ENCODE measurements around the gene LY6G5C.
"Not testable (repeated sequence)": the region's sequence is repeated elsewhere in the genome, so short reads cannot be mapped to it uniquely, and the experiment has no call there.

Gene LY6G5C

GRCh38 chr6:31715022-31715958, 34.4 kb upstream of the LY6G5C start, which contains the start of gene LY6G6D:
LY6G6D (plus strand) TSS chr6:31715348; CDS start chr6:31715356, 8 bp downstream.
- DNase-seq (ENCODE audit: low read depth) = no peak

- DNase-seq (ENCODE audit: low read depth) = no peak
Observed at GRCh38 chr6:31713991-31714684, 33.3 kb upstream of the LY6G5C start.

GRCh38 chr6:31713465-31713864, 32.6 kb upstream of the LY6G5C start:
- DNase-seq (ENCODE audit: low read depth) = no peak

DNA sequence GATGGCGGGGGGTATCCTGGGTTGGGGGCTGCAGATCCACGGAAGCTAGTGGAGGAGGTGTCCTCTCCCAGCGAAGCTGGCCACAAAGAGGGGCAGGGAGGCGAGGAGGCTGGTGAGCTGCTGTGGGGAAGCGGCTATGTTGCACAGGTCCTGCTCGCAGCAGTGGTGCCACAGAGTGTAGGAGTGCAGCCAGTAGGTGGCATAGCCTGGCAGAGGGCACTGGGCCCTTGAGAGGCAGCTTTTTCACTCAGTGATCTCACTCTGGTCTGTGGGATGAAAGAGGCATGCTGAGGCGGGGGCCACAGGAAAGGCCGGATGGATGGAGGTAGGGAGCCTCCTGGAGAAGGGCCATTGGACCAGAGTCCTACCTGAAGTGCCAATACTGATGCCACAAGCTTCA, 31.4 kb upstream of the LY6G5C start:
- no peak for DNase-seq (ENCODE audit: low read depth)

GRCh38 chr6:31711233-31711632, 30.4 kb upstream of the LY6G5C start:
- no peak for DNase-seq (ENCODE audit: low read depth)

GRCh38 chr6:31710523-31711219, 29.8 kb upstream of the LY6G5C start:
- DNase-seq (ENCODE audit: low read depth) = no peak

- DNase-seq (ENCODE audit: low read depth) = not testable (repeated sequence)
Observed at GRCh38 chr6:31709157-31709556, 28.3 kb upstream of the LY6G5C start.

DNA sequence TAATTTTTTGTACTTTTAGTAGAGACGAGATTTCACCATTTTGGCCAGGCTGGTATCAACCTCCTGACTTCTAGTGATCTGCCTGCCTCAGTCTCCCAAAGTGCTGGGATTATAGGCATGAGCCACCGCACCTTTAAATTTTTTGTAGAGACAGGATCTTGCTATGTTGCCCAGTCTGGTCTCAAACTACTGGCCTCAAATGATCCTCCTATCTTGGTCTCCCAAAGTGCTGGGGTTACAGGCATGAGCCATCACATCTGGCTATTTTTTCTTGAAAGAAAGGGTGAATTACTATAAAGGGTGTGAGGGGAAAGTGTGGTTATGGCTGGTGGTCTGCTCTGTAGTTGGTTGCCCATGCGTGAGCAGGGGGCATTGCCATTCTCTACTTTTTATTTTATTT, 27.4 kb upstream of the LY6G5C start:
- DNase-seq (ENCODE audit: low read depth) = no peak

- no peak for DNase-seq (ENCODE audit: low read depth)
Observed at GRCh38 chr6:31707701-31708100, 26.8 kb upstream of the LY6G5C start.

GRCh38 chr6:31706599-31706998, 25.7 kb upstream of the LY6G5C start, which contains the start of gene LY6G6F:
LY6G6F (plus strand) TSS chr6:31706866; CDS start chr6:31706907, 41 bp downstream.
- no peak for DNase-seq (ENCODE audit: low read depth)

GRCh38 chr6:31705931-31706330, 25.1 kb upstream of the LY6G5C start:
- DNase-seq (ENCODE audit: low read depth) = no peak

- DNase-seq (ENCODE audit: low read depth) = peak; percentile 97
Observed at GRCh38 chr6:31702819-31703716, 22.2 kb upstream of the LY6G5C start, which contains the start of gene ABHD16A. ABHD16A (minus strand) TSS chr6:31703324; CDS start chr6:31703281, 43 bp downstream.

DNA sequence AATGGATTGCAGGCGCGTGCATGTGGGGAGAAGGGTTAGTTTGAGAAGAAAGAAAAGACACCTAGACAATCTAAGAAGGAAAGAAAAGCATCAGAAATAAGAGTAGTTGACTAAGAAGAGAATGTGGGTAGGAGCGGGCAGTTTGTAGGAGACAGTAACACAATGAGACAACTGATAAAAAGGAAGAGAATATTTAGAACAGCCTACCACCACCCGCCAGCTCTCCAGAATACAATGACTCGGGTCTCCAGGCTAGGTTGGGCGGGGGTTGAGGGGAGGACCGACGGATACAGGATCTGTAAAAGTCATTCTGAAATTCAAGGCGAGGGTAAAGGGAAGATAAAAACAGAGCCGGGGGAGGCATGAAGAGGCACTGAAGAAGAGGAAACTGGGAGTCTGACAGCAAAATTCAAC, 21.5 kb upstream of the LY6G5C start:
- no peak for DNase-seq (ENCODE audit: low read depth)

- no peak for DNase-seq (ENCODE audit: low read depth)
Observed at GRCh38 chr6:31701666-31702404, 21.0 kb upstream of the LY6G5C start.

DNA sequence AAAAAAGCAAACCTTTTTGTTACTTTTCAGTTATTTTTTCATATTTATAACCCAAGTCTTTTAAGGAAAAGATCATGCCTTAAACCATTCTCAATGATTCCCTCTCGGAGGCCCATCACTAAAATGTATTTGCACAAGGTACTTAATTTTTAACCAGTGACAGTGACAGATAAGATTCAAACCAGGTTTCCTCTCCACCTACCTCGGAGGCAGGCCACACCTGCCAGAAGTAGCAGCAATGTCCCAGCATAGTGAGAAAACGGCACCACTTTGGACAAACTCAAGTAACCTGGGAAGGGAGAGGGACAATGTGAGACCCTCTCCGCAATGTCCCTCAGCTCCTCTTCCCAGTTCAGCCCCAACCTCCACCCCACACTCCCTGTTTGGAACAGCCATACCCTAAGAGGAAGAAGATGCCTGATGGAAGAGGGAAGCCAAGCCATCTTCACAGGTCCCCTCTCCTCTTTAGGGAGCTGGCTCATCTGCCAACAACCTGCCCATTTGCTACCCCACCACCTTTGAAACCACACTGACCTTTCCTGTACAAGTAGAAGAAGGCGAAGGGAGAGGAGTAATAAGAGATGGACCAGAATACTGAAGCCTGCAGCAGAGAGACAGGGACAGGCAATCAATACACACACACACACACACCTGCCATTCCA, 20.0 kb upstream of the LY6G5C start:
- no peak for DNase-seq (ENCODE audit: low read depth)

DNA sequence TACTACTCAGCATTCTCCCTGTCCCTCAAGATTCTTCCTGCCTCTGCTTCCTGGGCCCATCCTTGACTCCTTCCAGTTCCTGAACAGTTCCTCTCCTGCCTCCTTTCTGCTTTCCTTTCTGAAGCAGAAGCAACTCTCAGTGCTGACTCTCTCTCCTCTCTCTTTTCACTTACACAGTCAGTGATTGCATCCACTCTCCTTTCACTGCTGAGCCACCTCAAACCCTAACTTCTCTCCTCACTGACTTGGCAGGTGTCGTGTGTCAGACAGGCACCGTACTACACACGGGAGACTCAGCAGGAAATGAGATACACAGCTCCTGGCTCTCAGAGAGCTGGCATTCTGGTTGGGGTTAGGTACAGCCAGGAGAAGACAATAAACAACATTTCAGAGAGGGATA, 16.7 kb upstream of the LY6G5C start:
- no peak for DNase-seq (ENCODE audit: low read depth)

GRCh38 chr6:31693535-31693934, 12.7 kb upstream of the LY6G5C start:
- DNase-seq (ENCODE audit: low read depth) = no peak

DNA sequence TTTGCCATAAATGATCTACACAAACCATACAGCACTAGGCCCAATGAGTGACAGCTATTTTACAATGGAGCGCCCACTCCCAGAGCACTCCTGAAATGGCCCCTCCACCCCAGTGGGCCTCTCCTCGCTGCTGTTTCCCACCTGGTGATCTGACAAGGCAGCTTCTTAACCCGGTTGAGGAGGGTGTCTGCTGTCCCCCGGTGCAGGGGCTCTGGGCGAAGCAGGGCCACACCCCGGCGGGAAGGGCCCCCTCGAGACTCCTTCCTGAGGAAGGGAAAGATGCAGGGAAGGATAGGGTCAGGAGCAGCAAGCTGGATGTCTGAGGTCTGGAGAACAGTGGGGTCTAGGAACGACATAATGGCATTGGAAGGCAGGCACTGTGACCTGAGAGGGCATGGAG, 12.0 kb upstream of the LY6G5C start:
- no peak for DNase-seq (ENCODE audit: low read depth)

DNA sequence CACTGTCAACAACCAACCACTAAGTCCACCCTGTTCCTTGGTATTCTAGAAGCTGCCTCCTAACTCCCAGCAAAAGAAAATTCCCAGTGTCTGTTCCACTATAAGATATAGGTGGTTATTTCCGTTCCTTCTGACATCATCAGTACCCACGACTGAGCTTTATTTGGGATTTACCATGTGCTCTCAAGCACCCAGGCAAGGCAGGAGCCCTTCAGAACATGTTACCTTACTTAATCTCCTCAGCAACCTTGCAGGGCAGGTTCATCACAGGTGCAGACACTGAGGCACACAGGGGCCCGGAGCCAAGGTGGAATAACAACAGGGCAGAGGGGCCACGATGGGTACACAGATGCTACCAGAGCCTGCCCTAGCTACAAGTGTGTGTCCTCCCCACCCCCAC, 11.5 kb upstream of the LY6G5C start:
- no peak for DNase-seq (ENCODE audit: low read depth)

- DNase-seq (ENCODE audit: low read depth) = no peak
Observed at GRCh38 chr6:31691564-31692108, 10.8 kb upstream of the LY6G5C start.
